Activated B cell treated with CpG ODN at 0.5 μM for 24 hours (primary cell): ENCODE data around the gene ZYX. TPM values are rescaled to one million over a fixed set of nuclear protein-coding genes. Genes with fewer than 3 reads are reported as not detected.

Experiments
- ATAC-seq: fragments of 200-7000 bp; cut with Tn5 transposase; one replicate; pipeline ENCODE4 v1.10.0; 2021; ENCODE audit warnings: low read depth, mild to moderate bottlenecking, moderate library complexity
- CTCF ChIA-PET: fragments of 350-600 bp; sonication (Branson Sonifier 250); formaldehyde crosslinking; loops from one replicate; lab custom pipeline; 2021; ENCODE audit warnings: antibody characterized with exemption; lab: Charles Lee
- POLR2A ChIA-PET: fragments of 350-600 bp; sonication (Branson Sonifier 250); formaldehyde crosslinking; loops from one replicate; lab custom pipeline; 2021; ENCODE audit warnings: antibody characterized with exemption; lab: Charles Lee
- DNase-seq: peaks from one replicate; pipeline ENCODE4 v3.0.0; 2022
- H3K27ac Mint-ChIP-seq: one replicate; pipeline ENCODE4 v1.8.0; 2020; ENCODE audit warnings: mixed read lengths
- H3K27me3 Mint-ChIP-seq: one replicate; pipeline ENCODE4 v1.8.0; 2021; ENCODE audit warnings: mixed read lengths
- H3K36me3 Mint-ChIP-seq: one replicate; pipeline ENCODE4 v1.8.0; 2021; ENCODE audit warnings: low read depth, mixed read lengths
- H3K4me1 Mint-ChIP-seq: one replicate; pipeline ENCODE4 v1.8.0; 2021; ENCODE audit warnings: mixed read lengths
- H3K4me3 Mint-ChIP-seq: one replicate; pipeline ENCODE4 v1.8.0; 2020; ENCODE audit warnings: mild to moderate bottlenecking, mixed read lengths
- H3K9me3 Mint-ChIP-seq: one replicate; pipeline ENCODE4 v1.8.0; 2020; ENCODE audit warnings: mixed read lengths
- CTCF ChIP-seq: fragments of 200-600 bp; IDR thresholded peaks from one replicate; pipeline ENCODE4 v1.8.0; 2022; ENCODE audit warnings: antibody characterized with exemption, mild to moderate bottlenecking
- intact Hi-C: fragments of 100-400 bp; cut with micrococcal nuclease; formaldehyde crosslinking; loops from one replicate; pipeline ENCODE4 v1.15.1; 2024
- total RNA-seq: library from RNA; stranded (reverse); gene quantifications from 2 replicates; pipeline ENCODE4 v1.2.3, GENCODE V29; 2022

The ZYX gene
- total RNA-seq, 1 donor from 2014 or later: 101 TPM

- ChIA-PET POLR2A (interaction anchor here (0.5 kb wide), 1 partner anchor 106 kb away, joined by 9 read pairs; no protein-coding TSS in a partner anchor), CTCF (interaction anchor here (1.6 kb wide), 1 partner anchor 156 kb away, joined by 6 read pairs; no protein-coding TSS in a partner anchor)
- H3K27ac Mint-ChIP-seq: no peak overlapping the region
- H3K4me1 Mint-ChIP-seq: no peaks in the 10 kb centered on the region
- H3K27me3 Mint-ChIP-seq: no peaks in the 10 kb centered on the region
- DNase-seq: no peak
- intact Hi-C loops: no loop called here
- no peaks in the 10 kb centered on the region for H3K9me3 Mint-ChIP-seq
- no peak overlapping the region for H3K4me3 Mint-ChIP-seq
- TF ChIP-seq CTCF: no peak
- no peak for ATAC-seq
- peaks cover 16% of the 10 kb centered on the region for H3K36me3 Mint-ChIP-seq
Measured at GRCh38 chr7:143396182-143396581, 15.0 kb downstream of the ZYX start.

GRCh38 chr7:143396625-143397556 lies 15.7 kb downstream of the ZYX start:
- ATAC-seq: no peak
- H3K4me3 Mint-ChIP-seq: no peak overlapping the region
- peaks cover 12% of the 10 kb centered on the region for H3K36me3 Mint-ChIP-seq
- no peaks in the 10 kb centered on the region for H3K27me3 Mint-ChIP-seq
- no peaks in the 10 kb centered on the region for H3K4me1 Mint-ChIP-seq
- no peaks in the 10 kb centered on the region for H3K9me3 Mint-ChIP-seq
- no peak for TF ChIP-seq CTCF
- no peak for DNase-seq
- CTCF ChIA-PET: interaction anchor here (1.6 kb wide), 1 partner anchor 156 kb away, joined by 6 read pairs; no protein-coding TSS in a partner anchor
- POLR2A ChIA-PET: no interaction called here
- intact Hi-C loops: no loop called here
- H3K27ac Mint-ChIP-seq: no peak overlapping the region

- no peak for DNase-seq
- Mint-ChIP-seq H3K4me1 (no peaks in the 10 kb centered on the region), H3K9me3 (no peaks in the 10 kb centered on the region), H3K27me3 (no peaks in the 10 kb centered on the region), H3K36me3 (peaks cover 1% of the 10 kb centered on the region), H3K27ac (no peak overlapping the region), H3K4me3 (no peak overlapping the region)
- ChIA-PET POLR2A (no interaction called here), CTCF (no interaction called here)
- no peak for ATAC-seq
- no peak for TF ChIP-seq CTCF
- intact Hi-C loops: no loop called here
Measured at GRCh38 chr7:143397710-143398530, 16.8 kb downstream of the ZYX start.

- no peaks in the 10 kb centered on the region for H3K36me3 Mint-ChIP-seq
- H3K4me3 Mint-ChIP-seq: no peak overlapping the region
- no peak for TF ChIP-seq CTCF
- no peaks in the 10 kb centered on the region for H3K9me3 Mint-ChIP-seq
- ATAC-seq: no peak
- DNase-seq: no peak
- H3K27me3 Mint-ChIP-seq: no peaks in the 10 kb centered on the region
- intact Hi-C loops: no loop called here
- no peaks in the 10 kb centered on the region for H3K4me1 Mint-ChIP-seq
- H3K27ac Mint-ChIP-seq: no peak overlapping the region
- ChIA-PET POLR2A (no interaction called here), CTCF (no interaction called here)
Measured at GRCh38 chr7:143398616-143399015, 17.5 kb downstream of the ZYX start.

- no peaks in the 10 kb centered on the region for H3K4me1 Mint-ChIP-seq
- no peaks in the 10 kb centered on the region for H3K9me3 Mint-ChIP-seq
- TF ChIP-seq CTCF: no peak
- H3K27ac Mint-ChIP-seq: no peak overlapping the region
- H3K27me3 Mint-ChIP-seq: no peaks in the 10 kb centered on the region
- DNase-seq: no peak
- ATAC-seq: no peak
- intact Hi-C loops: no loop called here
- CTCF ChIA-PET: no interaction called here
- POLR2A ChIA-PET: no interaction called here
- H3K4me3 Mint-ChIP-seq: no peak overlapping the region
- no peaks in the 10 kb centered on the region for H3K36me3 Mint-ChIP-seq
Measured at GRCh38 chr7:143399151-143399550, 18.0 kb downstream of the ZYX start.
